Fibroblast of lung (primary cell): Measurements from ENCODE around the gene TMEM125. TPM values are rescaled to one million over a fixed set of nuclear protein-coding genes. Genes with fewer than 3 reads are reported as not detected.

Experiments used
- DNase-seq, 2 donors: peaks; one replicate each; pipeline versions ENCODE4 v3.0.0 to v3.0.0-alpha.2; 2010; ENCODE audit warnings: low read depth in 2 of 2
- H2AFZ ChIP-seq: 2 replicates; pipeline ENCODE4 v1.5.1; 2012; ENCODE audit warnings: low read length, control low read depth, inconsistent platforms
- H3K27ac ChIP-seq: 2 replicates; pipeline ENCODE4 v1.5.1; 2011; ENCODE audit warnings: low read length, control low read depth; ENCODE audit not compliant: insufficient read depth
- H3K27me3 ChIP-seq: 2 replicates; pipeline ENCODE4 v1.5.1; 2011; ENCODE audit warnings: mild to moderate bottlenecking, low read length; ENCODE audit not compliant: control insufficient read depth, insufficient read depth
- H3K36me3 ChIP-seq: 2 replicates; pipeline ENCODE4 v1.5.1; 2011; ENCODE audit warnings: low read length; ENCODE audit not compliant: control insufficient read depth, insufficient read depth
- H3K4me1 ChIP-seq: 2 replicates; pipeline ENCODE4 v1.5.1; 2011; ENCODE audit warnings: low read length; ENCODE audit not compliant: control insufficient read depth, insufficient read depth; ENCODE audit errors: extremely low read depth
- H3K4me2 ChIP-seq: 2 replicates; pipeline ENCODE4 v1.5.1; 2011; ENCODE audit warnings: low read length, control low read depth; ENCODE audit not compliant: insufficient read depth; ENCODE audit errors: extremely low read depth
- H3K4me3 ChIP-seq, 4 experiments: fragments of 200-600 bp in 1 of 4; sonication (generic) in 1 of 4; replicated peaks in 1 of 4; 2 replicates each; pipeline ENCODE4 v1.5.1; 2011 to 2016; ENCODE audit warnings: low read length in 4 of 4, low read depth in 3 of 4, mild to moderate bottlenecking in 3 of 4, control low read depth in 2 of 4, inconsistent platforms in 1 of 4, mixed read lengths in 1 of 4; ENCODE audit not compliant: insufficient read depth in 1 of 4; ENCODE audit errors: control extremely low read depth in 1 of 4
- H3K79me2 ChIP-seq: 2 replicates; pipeline ENCODE4 v1.5.1; 2012; ENCODE audit warnings: mild to moderate bottlenecking, low read length, inconsistent platforms; ENCODE audit not compliant: control insufficient read depth, insufficient read depth
- H3K9ac ChIP-seq: 2 replicates; pipeline ENCODE4 v1.5.1; 2011; ENCODE audit warnings: mild to moderate bottlenecking, low read length, control low read depth; ENCODE audit not compliant: insufficient read depth
- H3K9me3 ChIP-seq: 2 replicates; pipeline ENCODE4 v1.5.1; 2012; ENCODE audit warnings: low read depth, low read length; ENCODE audit not compliant: control insufficient read depth, insufficient read depth
- H4K20me1 ChIP-seq: 2 replicates; pipeline ENCODE4 v1.5.1; 2011; ENCODE audit warnings: low read length; ENCODE audit not compliant: control insufficient read depth, insufficient read depth; ENCODE audit errors: extremely low read depth
- EZH2 ChIP-seq: IDR thresholded peaks from 2 replicates; pipeline ENCODE4 v1.5.1; 2012; ENCODE audit warnings: low read length, control low read depth, mild to moderate bottlenecking; ENCODE audit errors: missing control alignments
- polyA plus RNA-seq, 2 donors: library from polyadenylated mRNA; depleted of rRNA in 1 of 2; stranded (reverse) in 1 of 2; unstranded in 1 of 2; fragments of >200 nt; gene quantifications; 2 replicates each; pipeline ENCODE4 v1.2.1, GENCODE V29; 2011 to 2012; ENCODE audit warnings: missing spikeins in 1 of 2
- total RNA-seq: library from RNA; depleted of rRNA; stranded (reverse); fragments of >200 nt; gene quantifications from 2 replicates; pipeline ENCODE4 v1.2.1, GENCODE V29; 2014
- TF ChIP-seq, protein P1 (sequence below), 2 donors: IDR thresholded peaks in 1 of 2; conservative IDR thresholded peaks in 1 of 2; 1 replicate in 1 of 2; 2 replicates in 1 of 2; pipeline ENCODE4 v1.5.1; 2011 to 2012; ENCODE audit warnings: low read length in 2 of 2, control low read depth in 1 of 2, inconsistent platforms in 1 of 2, low read depth in 1 of 2, mild to moderate bottlenecking in 1 of 2

The TMEM125 gene
- total and polyA plus RNA-seq, 2 donors (not counting 1 experiment from before 2014, with no cell fraction given) = 0.03 TPM; not detected in 1

DNA sequence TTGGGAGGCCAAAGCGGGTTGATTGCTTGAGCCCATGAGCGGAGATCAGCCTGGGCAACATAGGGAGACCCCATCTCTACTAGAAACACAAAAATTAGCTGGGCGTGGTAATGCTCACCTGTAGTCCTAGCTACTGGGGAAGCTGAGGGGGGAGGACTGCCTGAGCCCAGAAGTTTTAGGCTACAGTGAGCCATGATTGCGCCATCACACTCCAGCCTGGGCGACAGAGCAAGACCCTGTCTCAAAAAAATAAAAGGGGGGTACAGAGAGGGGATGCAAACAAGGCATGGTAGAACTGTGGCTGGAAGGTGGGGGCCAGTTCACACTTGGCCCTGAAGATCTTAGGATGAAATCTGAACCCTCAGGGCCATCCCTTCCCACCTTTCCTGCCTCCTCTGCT lies 16.8 kb downstream of the TMEM125 start:
- Histone ChIP-seq H3K9ac (no peak overlapping the region), H3K4me2 (no peak overlapping the region), H3K79me2 (no peaks in the 10 kb centered on the region), H3K4me3 (no peak overlapping the region), H3K27me3 (peaks cover 12% of the 10 kb centered on the region), H2AFZ (no peak overlapping the region), H3K4me1 (no peaks in the 10 kb centered on the region), H3K9me3 (no peaks in the 10 kb centered on the region), H4K20me1 (no peaks in the 10 kb centered on the region), H3K27ac (no peak overlapping the region), H3K36me3 (no peaks in the 10 kb centered on the region)
- DNase-seq = no peak
- TF ChIP-seq, protein P1, sequence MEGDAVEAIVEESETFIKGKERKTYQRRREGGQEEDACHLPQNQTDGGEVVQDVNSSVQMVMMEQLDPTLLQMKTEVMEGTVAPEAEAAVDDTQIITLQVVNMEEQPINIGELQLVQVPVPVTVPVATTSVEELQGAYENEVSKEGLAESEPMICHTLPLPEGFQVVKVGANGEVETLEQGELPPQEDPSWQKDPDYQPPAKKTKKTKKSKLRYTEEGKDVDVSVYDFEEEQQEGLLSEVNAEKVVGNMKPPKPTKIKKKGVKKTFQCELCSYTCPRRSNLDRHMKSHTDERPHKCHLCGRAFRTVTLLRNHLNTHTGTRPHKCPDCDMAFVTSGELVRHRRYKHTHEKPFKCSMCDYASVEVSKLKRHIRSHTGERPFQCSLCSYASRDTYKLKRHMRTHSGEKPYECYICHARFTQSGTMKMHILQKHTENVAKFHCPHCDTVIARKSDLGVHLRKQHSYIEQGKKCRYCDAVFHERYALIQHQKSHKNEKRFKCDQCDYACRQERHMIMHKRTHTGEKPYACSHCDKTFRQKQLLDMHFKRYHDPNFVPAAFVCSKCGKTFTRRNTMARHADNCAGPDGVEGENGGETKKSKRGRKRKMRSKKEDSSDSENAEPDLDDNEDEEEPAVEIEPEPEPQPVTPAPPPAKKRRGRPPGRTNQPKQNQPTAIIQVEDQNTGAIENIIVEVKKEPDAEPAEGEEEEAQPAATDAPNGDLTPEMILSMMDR (conservative IDR thresholded peaks at IDR 0.05 in 1 of 2, IDR thresholded peaks at IDR 0.05 in 1 of 2; ENCODE audit: low read depth in 1 of 2, low read length in 2 of 2) = no peak
- TF ChIP-seq EZH2 = no peak

DNA sequence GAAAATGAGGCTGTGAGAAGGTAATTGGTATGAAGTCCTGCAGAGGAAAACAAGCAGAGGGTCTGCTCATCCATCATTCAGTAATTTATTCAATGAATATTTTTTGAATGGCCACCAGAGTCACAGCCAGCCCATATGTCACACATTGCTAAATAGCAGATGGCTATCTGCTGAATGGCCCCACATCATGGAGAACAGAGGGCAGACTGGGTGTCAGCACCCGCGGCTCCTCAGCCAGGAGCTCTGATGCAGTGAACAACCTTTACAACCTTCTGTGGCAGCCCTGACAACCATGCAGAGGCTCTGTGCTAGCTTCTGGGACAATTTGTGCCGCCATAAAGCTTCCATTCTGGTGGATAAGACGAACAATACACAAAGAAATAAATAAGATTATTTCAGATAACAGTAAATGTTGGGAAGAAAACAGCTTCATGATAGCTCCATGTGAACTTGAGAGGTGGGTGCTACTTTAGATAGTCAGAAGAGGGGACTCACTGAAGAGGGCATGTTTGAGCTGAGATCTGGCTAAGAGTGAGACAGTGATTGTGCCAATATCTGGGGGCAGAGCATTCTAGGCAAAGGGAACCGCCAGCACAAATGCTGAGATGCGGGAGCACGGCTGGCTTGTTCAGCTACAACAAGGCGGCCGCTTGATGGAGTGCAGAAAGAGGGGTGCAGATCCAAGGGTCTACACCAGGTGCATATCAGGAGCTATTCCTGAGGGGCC lies 18.4 kb downstream of the TMEM125 start:
- DNase-seq = no peak
- Histone ChIP-seq H3K9ac (no peak overlapping the region), H3K4me1 (no peaks in the 10 kb centered on the region), H3K4me2 (no peak overlapping the region), H3K36me3 (no peaks in the 10 kb centered on the region), H3K27me3 (peaks cover 12% of the 10 kb centered on the region), H3K27ac (no peak overlapping the region), H2AFZ (no peak overlapping the region), H3K79me2 (no peaks in the 10 kb centered on the region), H4K20me1 (no peaks in the 10 kb centered on the region), H3K4me3 (no peak overlapping the region), H3K9me3 (no peaks in the 10 kb centered on the region)
- TF ChIP-seq, protein P1 (conservative IDR thresholded peaks at IDR 0.05 in 1 of 2, IDR thresholded peaks at IDR 0.05 in 1 of 2; ENCODE audit: low read depth in 1 of 2, low read length in 2 of 2) = no peak
- TF ChIP-seq EZH2 = no peak

DNA sequence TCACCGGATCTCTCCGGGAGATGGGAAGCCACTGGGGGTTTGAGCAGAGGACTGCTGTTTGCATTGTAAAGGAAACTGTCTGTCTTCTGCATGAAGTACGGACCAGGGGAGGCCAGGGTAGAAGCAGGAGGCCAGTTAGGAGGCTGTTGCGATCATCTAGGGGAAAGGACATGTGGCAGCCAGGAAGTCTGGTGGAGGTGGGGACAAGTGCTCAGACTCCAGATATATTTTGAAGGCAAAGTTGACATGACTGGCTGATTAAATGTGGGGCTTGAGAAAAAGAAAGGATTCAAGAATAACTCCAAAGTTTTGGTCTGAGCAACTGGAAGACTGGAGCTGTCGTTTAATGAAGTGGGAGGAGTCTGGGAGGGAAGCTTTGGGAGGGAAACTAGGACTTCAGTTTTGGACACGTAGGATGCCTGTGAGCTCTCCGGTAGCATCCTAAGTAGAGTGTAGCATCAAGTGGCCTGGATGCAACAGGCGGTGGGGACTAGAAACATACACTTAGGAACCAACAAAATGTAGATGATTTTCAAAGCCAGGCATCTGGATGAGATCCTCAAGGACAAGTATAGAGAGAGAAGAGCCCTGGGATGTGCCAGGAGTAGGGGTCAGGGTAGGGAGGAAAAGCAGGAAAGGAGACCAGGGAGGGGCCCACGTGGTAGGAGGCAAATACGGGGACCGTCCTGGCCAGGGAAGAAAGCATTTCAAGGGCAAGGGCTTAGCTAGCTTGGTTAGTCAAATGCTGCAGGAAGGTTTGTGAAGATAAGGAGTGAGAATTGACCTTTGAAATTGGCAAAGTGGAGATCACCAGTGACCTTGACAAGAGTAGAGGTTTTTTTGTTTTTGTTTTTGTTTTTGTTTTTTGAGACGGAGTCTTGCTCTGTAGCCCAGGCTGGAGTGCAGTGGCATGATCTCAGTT lies 19.3 kb downstream of the TMEM125 start:
- Histone ChIP-seq H3K4me2 (no peak overlapping the region), H3K79me2 (no peaks in the 10 kb centered on the region), H4K20me1 (no peaks in the 10 kb centered on the region), H3K4me1 (no peaks in the 10 kb centered on the region), H3K36me3 (no peaks in the 10 kb centered on the region), H3K27ac (no peak overlapping the region), H3K4me3 (no peak overlapping the region), H2AFZ (no peak overlapping the region), H3K27me3 (peaks cover 12% of the 10 kb centered on the region), H3K9ac (no peak overlapping the region), H3K9me3 (no peaks in the 10 kb centered on the region)
- TF ChIP-seq EZH2 = no peak
- TF ChIP-seq, protein P1 (conservative IDR thresholded peaks at IDR 0.05 in 1 of 2, IDR thresholded peaks at IDR 0.05 in 1 of 2; ENCODE audit: low read depth in 1 of 2, low read length in 2 of 2) = no peak
- DNase-seq = no peak
